Tongue (tissue), 2 donors: ENCODE measurements around the gene PDE4A. TPM values are rescaled to one million over a fixed set of nuclear protein-coding genes. Genes with fewer than 3 reads are reported as not detected.

ENCODE experiments used
- DNase-seq: peaks from one replicate; pipeline ENCODE4 v3.0.0-alpha.2; 2015
- total RNA-seq: library from RNA; depleted of rRNA; stranded (reverse); fragments of >200 nt; gene quantifications from one replicate; pipeline ENCODE4 v1.2.3, GENCODE V29; 2014

PDE4A gene
- total RNA-seq, 1 donor from 2014 or later = 4.7 TPM

DNA sequence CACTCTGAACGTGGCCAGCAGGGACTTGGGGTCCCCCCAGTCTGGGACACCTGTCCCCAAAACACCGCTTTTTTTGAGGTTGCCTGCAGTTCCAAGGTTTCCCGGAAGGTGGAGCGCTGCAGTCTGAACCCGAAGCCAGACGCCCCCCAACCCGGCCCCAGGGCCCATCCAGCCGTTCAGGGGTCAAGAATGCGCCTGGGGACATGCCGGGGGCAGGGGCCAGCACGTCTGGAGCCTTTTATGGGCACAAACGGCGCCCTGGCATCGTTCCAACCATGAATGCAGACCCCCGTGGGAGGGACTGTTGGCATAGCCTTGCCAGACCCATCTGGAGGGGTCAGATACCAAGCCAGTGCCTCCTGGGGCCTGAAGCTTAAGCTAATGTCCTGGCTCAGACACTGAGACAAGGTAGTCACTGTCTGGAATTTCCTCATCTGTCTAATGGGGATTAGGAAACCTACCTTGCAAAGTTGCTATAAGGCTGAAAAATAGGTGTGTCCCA lies 90.0 kb downstream of the PDE4A start:
- DNase-seq = no peak

- no peak for DNase-seq
Observed at GRCh38 chr19:10513223-10513622, 92.9 kb downstream of the PDE4A start.

GRCh38 chr19:10514211-10515145 lies 94.1 kb downstream of the PDE4A start:
- DNase-seq = no peak

DNA sequence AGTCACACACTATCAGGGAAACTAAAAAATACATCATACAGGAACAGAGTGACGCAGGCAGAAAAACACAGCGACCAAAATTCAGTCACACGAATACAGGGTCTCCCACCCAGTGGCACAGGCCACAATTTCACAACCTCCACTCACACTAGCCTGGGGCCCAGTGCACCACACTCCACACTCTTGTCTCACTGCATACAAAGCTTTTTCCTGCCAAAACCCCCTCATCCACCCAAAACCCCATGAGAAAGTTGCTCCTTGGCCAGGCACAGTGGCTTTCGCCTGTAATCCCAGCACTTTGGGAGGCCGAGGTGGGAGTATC lies 95.7 kb downstream of the PDE4A start:
- no peak for DNase-seq

DNA sequence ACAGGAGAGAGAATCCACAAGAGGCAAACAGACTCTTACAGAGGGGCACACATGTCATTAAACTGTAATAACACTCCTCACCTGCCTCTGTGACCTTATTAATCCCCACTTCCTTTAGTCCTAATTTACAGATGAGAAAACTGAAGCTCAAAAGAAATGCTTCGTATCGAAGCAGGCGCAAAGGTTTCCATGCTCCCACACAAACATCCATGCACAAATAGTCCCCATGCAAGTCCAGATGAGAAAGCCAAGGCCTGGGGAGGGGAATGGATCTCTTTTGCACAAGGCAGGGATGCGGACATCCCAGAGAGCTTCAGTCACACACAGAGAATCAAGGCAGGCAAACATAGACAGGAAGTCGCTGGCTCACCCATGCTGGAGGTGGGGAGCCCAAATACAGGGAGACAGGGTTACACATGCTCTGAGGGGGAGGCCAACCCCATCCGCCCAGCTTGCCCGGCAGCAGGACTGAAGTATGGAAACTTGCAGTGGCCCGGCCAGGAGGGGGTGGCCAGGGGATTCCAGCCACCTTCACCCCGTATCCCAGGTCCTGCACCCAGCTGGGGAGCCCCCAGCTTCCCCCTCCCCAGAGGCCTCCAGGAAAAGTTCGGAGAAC lies 96.4 kb downstream of the PDE4A start:
- DNase-seq = no peak

DNA sequence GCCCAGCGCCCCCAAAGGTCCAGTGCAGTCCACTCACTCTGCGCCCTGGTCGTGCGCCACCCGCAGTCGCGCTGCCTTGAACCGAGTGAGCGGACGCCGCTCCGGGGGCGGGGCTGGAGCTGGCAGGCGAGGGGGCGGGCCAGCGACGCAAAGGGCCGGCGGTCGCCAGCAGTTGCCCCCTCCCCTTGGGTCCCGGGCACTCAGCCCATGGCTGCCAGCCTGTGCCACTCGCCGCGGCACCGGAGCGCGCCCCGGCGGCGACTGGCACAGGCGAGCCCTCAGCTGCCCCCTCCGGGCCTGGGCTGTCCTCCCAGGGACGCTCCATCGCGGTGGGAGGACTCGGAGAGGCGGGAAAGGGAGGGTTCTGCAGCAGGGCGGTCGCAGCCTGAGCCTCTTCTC lies 97.0 kb downstream of the PDE4A start, which contains the start of gene S1PR5:
Gene S1PR5 (minus strand): TSS at position 87 of the 399 bp plus-strand sequence. CDS start 2,436 bp downstream, outside the sequence.
- no peak for DNase-seq

- DNase-seq = no peak
Observed at GRCh38 chr19:10517760-10518443, 97.6 kb downstream of the PDE4A start.

GRCh38 chr19:10518444-10519361 lies 98.4 kb downstream of the PDE4A start:
- DNase-seq = no peak

Other genes with a start within 250 kb of the PDE4A start
- 42.3 TPM for gene DNMT1, start 225.6 kb upstream of the PDE4A start, total RNA-seq
- 10.8 TPM for gene S1PR2, start 189.2 kb upstream of the PDE4A start, total RNA-seq
- 26.4 TPM for gene MRPL4, start 168.3 kb upstream of the PDE4A start, total RNA-seq
- 16.4 TPM for gene ICAM1, start 149.4 kb upstream of the PDE4A start, total RNA-seq
- 0.62 TPM for gene ICAM4, start 133.6 kb upstream of the PDE4A start, total RNA-seq
- gene ICAM5, start 130.6 kb upstream of the PDE4A start, total RNA-seq = not detected
- gene ZGLP1, start 110.7 kb upstream of the PDE4A start, total RNA-seq = 1.2 TPM
- gene FDX2, start 104.5 kb upstream of the PDE4A start, total RNA-seq = 9.1 TPM
- gene RAVER1, start 87.0 kb upstream of the PDE4A start, total RNA-seq = 13.8 TPM
- 2.7 TPM for gene ICAM3, start 80.9 kb upstream of the PDE4A start, total RNA-seq
- 60.3 TPM for gene TYK2, start 40.0 kb upstream of the PDE4A start, total RNA-seq
- gene CDC37, start 17.0 kb upstream of the PDE4A start, total RNA-seq = 138 TPM
- gene KEAP1, start 82.8 kb downstream of the PDE4A start, total RNA-seq = 67.5 TPM
- gene S1PR5, start 96.9 kb downstream of the PDE4A start, total RNA-seq = 2.7 TPM
- 25.8 TPM for gene ATG4D, start 123.4 kb downstream of the PDE4A start, total RNA-seq
- gene KRI1, start 145.5 kb downstream of the PDE4A start, total RNA-seq = 9.6 TPM
- 13.1 TPM for gene CDKN2D, start 148.4 kb downstream of the PDE4A start, total RNA-seq
- 13.8 TPM for gene AP1M2, start 166.8 kb downstream of the PDE4A start, total RNA-seq
- 84.8 TPM for gene SLC44A2, start 205.0 kb downstream of the PDE4A start, total RNA-seq
- gene ILF3, start 233.8 kb downstream of the PDE4A start, total RNA-seq = 160 TPM